Chondrocyte (in vitro differentiated cells): Measurements from ENCODE around the gene CDH8. TPM values are rescaled to one million over a fixed set of nuclear protein-coding genes. Genes with fewer than 3 reads are reported as not detected.

Experiments used
- DNase-seq: peaks from one replicate; pipeline ENCODE4 v3.0.0; 2021; ENCODE audit warnings: mixed read lengths, low spot score
- H3K27ac Mint-ChIP-seq: one replicate; pipeline ENCODE4 v1.8.0; 2021; ENCODE audit warnings: mild to moderate bottlenecking, moderate library complexity, mixed read lengths; ENCODE audit not compliant: unreplicated experiment
- H3K27me3 Mint-ChIP-seq: 2 replicates; pipeline ENCODE4 v1.8.0; 2021; ENCODE audit warnings: low read depth, mixed read lengths
- H3K36me3 Mint-ChIP-seq: 2 replicates; pipeline ENCODE4 v1.8.0; 2021; ENCODE audit warnings: low read depth, mixed read lengths
- H3K4me1 Mint-ChIP-seq: 2 replicates; pipeline ENCODE4 v1.8.0; 2021; ENCODE audit warnings: low read depth, mild to moderate bottlenecking, mixed read lengths
- H3K4me3 Mint-ChIP-seq: one replicate; pipeline ENCODE4 v1.8.0; 2021; ENCODE audit warnings: mild to moderate bottlenecking, moderate library complexity, mixed read lengths; ENCODE audit not compliant: unreplicated experiment
- H3K9me3 Mint-ChIP-seq: 2 replicates; pipeline ENCODE4 v1.8.0; 2021; ENCODE audit warnings: low read depth, mixed read lengths
- CTCF ChIP-seq: fragments of 200-600 bp; sonication (generic); IDR thresholded peaks from 2 replicates; pipeline ENCODE4 v1.5.0; 2021; ENCODE audit warnings: antibody characterized with exemption, mild to moderate bottlenecking, moderate library complexity
- long read RNA-seq: library from polyadenylated mRNA; stranded (forward); transcript quantifications from one replicate; pipeline ENCODE4 v2.0.0, GENCODE V29; 2021
- total RNA-seq: library from RNA; stranded (reverse); gene quantifications from 3 replicates; pipeline ENCODE4 v1.2.1, GENCODE V29; 2021

The CDH8 gene
- 2.8 to 6.2 TPM (median 5.7 TPM) in 3 replicates for total RNA-seq
- long read RNA-seq, partial matches to known transcripts = 0 of 2 reads
- long read RNA-seq, other reads (novel, unspliced or antisense) = 1 of 2 reads

- peaks cover 65% of the 10 kb centered on the region for H3K27me3 Mint-ChIP-seq
- H3K27ac Mint-ChIP-seq = no peak within 1 kb of the TSS
- no peaks in the 10 kb centered on the region for H3K36me3 Mint-ChIP-seq
- H3K4me1 Mint-ChIP-seq = peaks cover 27% of the 10 kb centered on the region
- H3K4me3 Mint-ChIP-seq = peak within 1 kb of the TSS; percentile 66
- no peaks in the 10 kb centered on the region for H3K9me3 Mint-ChIP-seq
- DNase-seq = no peak
- TF ChIP-seq CTCF = no peak
Measured at GRCh38 chr16:62036101-62036801, at the start of gene CDH8. Gene CDH8, minus strand, starts transcription at chr16:62036438. Its CDS starts 15,035 bp downstream, at chr16:62021403.

- DNase-seq = no peak
- Mint-ChIP-seq H3K36me3 (no peaks in the 10 kb centered on the region), H3K4me3 (no peak overlapping the region), H3K27me3 (peaks cover 9% of the 10 kb centered on the region), H3K4me1 (no peaks in the 10 kb centered on the region), H3K9me3 (no peaks in the 10 kb centered on the region), H3K27ac (no peak overlapping the region)
- TF ChIP-seq CTCF = no peak
Measured at GRCh38 chr16:62079236-62079635, 43.0 kb upstream of the CDH8 start.

GRCh38 chr16:62077998-62078397 lies 41.8 kb upstream of the CDH8 start:
- Mint-ChIP-seq H3K9me3 (no peaks in the 10 kb centered on the region), H3K4me3 (no peak overlapping the region), H3K27ac (no peak overlapping the region), H3K27me3 (peaks cover 9% of the 10 kb centered on the region), H3K36me3 (no peaks in the 10 kb centered on the region), H3K4me1 (no peaks in the 10 kb centered on the region)
- TF ChIP-seq CTCF = peak; percentile 59
- no peak for DNase-seq

- DNase-seq = no peak
- Mint-ChIP-seq H3K27me3 (peaks cover 6% of the 10 kb centered on the region), H3K4me1 (no peaks in the 10 kb centered on the region), H3K9me3 (no peaks in the 10 kb centered on the region), H3K36me3 (no peaks in the 10 kb centered on the region), H3K27ac (no peak overlapping the region), H3K4me3 (no peak overlapping the region)
- TF ChIP-seq CTCF = no peak
Measured at GRCh38 chr16:62076886-62077285, 40.6 kb upstream of the CDH8 start.

GRCh38 chr16:62068747-62069146 lies 32.5 kb upstream of the CDH8 start:
- H3K9me3 Mint-ChIP-seq = no peaks in the 10 kb centered on the region
- H3K4me1 Mint-ChIP-seq = no peaks in the 10 kb centered on the region
- H3K4me3 Mint-ChIP-seq = no peak overlapping the region
- H3K27me3 Mint-ChIP-seq = peaks cover 4% of the 10 kb centered on the region
- peak; percentile 47 for TF ChIP-seq CTCF
- H3K36me3 Mint-ChIP-seq = no peaks in the 10 kb centered on the region
- H3K27ac Mint-ChIP-seq = no peak overlapping the region
- DNase-seq = no peak
